ENCODE data around the gene PPL. TPM values are rescaled to one million over a fixed set of nuclear protein-coding genes. Genes with fewer than 3 reads are reported as not detected.
A peak's percentile ranks its signal among the peaks of the same experiment; 100 is the strongest.

Gene PPL
- total RNA-seq, 1 donor from 2014 or later: 5.6 TPM

GRCh38 chr16:4877380-4877685, 59.6 kb downstream of the PPL start:
- intact Hi-C loops (cut with DNase I): no loop called here
- DNase-seq (ENCODE audit: low spot score): no peak

GRCh38 chr16:4876646-4877379, 60.1 kb downstream of the PPL start:
- intact Hi-C loops (cut with DNase I): no loop called here
- no peak for DNase-seq (ENCODE audit: low spot score)

GRCh38 chr16:4874666-4875065, 62.3 kb downstream of the PPL start:
- DNase-seq (ENCODE audit: low spot score): peak; percentile 38
- intact Hi-C loops (cut with DNase I): no loop called here

DNA sequence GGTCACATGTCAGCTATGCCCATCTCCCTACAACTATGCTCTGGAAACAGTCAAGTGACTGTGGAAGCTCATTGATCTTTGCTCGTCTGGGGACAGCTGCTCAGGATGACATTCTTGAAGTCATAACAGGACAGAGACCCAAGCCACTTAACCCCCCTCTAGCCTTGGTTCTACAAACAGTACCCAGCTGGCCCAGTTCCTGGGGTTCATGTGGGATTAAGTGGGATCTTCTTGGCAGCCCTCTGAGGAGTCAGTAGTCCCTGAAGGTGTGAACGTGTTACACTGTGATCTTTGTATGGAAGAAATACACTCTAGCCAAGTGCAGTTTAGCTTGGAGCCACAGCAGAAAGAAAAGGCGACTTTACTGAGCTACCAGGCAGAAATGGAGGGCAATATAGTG, 63.9 kb downstream of the PPL start:
- DNase-seq (ENCODE audit: low spot score): no peak
- intact Hi-C loops (cut with DNase I): no loop called here

GRCh38 chr16:4871071-4871470, 65.9 kb downstream of the PPL start:
- intact Hi-C loops (cut with DNase I): no loop called here
- DNase-seq (ENCODE audit: low spot score): peak; percentile 26

DNA sequence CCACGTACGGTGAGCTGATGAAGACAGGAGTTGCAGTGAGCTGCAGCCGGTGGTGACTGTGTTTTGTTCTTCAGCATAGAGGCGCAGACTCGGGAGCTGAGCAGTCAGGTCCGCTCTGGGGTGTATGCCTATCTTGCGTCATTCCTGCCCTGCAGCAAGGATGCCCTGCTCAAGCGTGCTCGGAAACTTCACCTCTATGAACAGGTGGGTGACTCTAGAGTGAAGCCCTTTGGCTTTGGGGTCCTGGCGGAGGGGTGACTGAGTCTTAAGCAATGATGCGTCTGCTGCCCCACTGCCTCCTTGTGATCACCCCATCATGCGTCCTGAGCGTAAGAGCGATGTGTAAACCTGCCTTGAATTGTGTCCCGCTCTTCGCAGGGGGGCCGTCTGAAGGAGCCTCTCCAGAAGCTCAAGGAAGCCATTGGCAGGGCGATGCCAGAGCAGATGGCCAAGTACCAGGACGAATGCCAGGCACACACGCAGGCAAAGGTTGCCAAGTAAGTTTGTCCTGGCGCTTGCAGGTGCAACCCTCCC, 66.7 kb downstream of the PPL start:
- peak; percentile 71 for DNase-seq (ENCODE audit: low spot score)
- intact Hi-C loops (cut with DNase I): no loop called here

- intact Hi-C loops (cut with DNase I): no loop called here
- DNase-seq (ENCODE audit: low spot score): peak; percentile 49
Measured at GRCh38 chr16:4869147-4869805, 67.7 kb downstream of the PPL start.

- intact Hi-C loops (cut with DNase I): no loop called here
- peak; percentile 14 for DNase-seq (ENCODE audit: low spot score)
Measured at GRCh38 chr16:4868535-4868934, 68.4 kb downstream of the PPL start.

DNA sequence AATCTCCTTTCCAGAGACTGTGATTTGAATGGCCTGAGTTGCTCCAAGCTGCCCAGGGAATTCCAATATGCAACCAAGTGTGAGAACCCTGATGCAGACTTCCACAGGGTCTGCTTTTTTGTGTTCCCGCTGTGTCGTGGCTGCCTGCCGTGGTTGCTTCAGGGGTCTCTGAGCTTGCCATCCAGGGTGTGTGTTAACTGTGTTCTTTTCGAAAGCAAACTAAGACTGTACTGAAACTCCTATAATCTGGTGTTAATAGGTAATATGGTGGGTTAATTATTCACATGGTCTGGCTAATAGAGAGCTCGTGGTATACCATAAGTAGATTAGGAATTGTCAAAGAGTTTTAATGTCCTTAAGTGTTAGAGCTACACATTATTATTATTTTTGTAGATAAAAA, 68.9 kb downstream of the PPL start:
- intact Hi-C loops (cut with DNase I): no loop called here

DNA sequence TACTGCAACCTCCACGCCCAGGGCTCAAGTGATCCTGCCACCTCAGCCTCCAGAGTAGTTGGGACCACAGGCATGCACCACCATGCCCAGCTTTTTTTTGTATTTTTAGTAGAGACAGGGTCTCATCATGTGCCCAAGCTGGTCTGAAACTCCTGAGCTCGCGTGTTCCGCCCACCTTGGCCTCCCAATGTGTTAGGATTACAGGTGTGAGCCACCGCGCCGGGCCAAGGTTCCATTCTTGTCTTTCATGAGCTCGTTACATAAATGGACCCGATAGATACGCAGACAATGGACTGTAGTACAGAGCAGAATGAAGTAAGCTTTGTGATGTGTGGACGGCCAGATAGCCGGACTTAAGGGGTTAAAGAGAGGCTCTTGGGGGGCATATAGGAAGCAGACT, 70.4 kb downstream of the PPL start:
- DNase-seq (ENCODE audit: low spot score): no peak
- intact Hi-C loops (cut with DNase I): no loop called here

More for the DNA sequence above, 68.9 kb downstream of the PPL start:
- DNase-seq (ENCODE audit: low spot score): no peak

DNA sequence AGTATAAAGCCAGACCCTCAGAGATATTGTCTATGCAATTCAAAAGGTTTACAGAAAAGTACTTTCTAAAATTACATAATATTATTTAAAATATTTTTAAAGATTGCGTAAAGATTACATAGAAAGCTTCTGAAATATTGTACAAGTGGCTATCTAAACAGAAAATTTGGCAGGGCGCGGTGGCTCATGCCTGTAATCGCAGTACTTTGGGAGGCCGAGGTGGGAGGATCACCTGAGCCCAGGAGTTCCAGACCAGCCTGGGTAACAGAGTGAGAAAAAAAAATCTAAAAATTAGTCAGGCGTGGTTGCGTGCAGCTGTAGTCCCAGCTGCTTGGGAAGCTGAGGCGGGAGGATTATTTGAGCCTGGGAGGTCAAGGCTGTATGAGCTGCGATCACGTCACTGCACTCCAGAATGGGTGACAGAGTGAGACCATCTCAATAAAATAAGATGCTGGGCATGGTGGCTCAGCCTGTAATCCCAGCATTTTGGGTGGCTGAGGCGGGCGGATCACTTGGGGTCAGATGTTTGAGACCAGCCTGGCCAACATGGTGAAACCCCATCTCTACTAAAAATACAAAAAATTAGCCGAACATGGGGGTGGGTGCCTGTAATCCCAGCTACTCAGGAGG, 71.6 kb downstream of the PPL start:
- intact Hi-C loops (cut with DNase I): no loop called here
- DNase-seq (ENCODE audit: low spot score): no peak

DNA sequence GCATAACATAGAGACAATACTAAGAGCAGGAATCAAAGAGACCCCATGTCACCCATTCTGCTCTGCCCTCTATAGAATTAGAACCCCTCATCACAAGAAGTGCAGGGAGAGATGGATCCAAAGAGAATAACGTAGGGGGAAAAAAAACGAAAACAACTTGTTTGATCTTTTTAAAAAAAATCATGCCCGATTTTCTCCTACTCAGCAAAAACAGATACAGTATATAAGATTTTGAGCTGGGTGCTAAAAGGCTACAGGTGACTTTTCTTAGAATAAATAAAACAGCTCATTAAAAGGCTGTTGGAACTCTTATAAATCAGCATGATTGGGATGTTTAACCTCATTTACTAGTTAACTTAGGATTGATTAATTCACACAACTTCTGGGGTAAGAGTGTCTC, 72.2 kb downstream of the PPL start:
- DNase-seq (ENCODE audit: low spot score): no peak
- intact Hi-C loops (cut with DNase I): no loop called here

DNA sequence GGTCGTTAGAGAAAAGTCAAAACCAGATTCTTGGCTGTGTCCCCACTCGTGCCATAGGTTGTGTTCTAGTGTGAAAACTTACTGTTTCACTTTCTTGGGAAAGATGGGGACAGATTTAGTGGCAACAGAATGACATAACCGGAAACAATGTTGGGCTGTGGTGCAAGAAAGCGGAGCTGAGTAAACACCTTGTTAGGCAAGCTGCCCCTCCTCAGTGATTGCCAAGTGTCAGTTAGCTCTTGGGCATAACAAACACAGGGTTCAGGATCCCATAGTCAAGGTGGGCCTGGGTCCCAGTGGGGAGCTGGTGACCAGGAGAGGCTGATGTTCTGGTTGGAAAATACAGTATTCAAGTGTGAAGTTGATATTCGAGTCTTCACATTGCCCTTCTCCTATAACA, 74.3 kb downstream of the PPL start:
- peak; percentile 85 for DNase-seq (ENCODE audit: low spot score)
- intact Hi-C loops (cut with DNase I): no loop called here

- intact Hi-C loops (cut with DNase I): no loop called here
- no peak for DNase-seq (ENCODE audit: low spot score)
Measured at GRCh38 chr16:4860727-4861342, 76.1 kb downstream of the PPL start.

- no peak for DNase-seq (ENCODE audit: low spot score)
- intact Hi-C loops (cut with DNase I): no loop called here
Measured at GRCh38 chr16:4859900-4860255, 77.1 kb downstream of the PPL start.

DNA sequence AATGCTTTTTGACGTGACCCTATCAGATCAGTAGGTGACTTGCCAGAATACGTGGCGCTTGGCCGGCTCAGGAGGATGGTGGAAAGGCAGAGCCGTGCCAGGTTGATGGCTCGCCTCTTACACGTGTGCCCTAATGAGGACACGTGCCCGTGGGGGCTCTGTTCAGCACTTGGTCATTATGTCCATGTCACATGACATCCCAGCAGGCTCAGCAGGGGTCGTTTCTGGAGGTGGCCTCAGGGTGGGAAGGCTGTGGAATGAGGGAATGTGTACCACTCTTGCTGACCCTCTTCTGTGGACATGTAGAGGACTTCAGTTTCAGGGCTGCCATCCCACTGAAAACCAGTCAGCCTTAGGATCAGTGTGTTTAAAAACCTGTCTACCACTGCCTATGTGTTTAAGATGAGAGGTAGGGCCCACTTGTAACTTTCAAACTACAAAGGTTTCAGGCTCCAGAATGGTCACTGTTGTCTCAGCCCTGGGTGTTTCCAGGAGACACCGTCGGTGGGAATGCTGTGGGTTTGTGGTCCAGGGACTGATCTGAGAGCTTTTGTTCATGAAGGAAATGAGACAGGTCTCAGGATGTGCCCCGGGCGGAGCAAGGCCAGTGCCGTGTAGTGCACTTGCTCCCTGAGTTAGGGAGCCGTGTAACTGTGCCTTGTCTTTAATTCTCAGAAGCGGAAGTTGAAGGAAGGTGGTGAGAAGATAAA, 77.6 kb downstream of the PPL start:
- intact Hi-C loops (cut with DNase I): no loop called here
- DNase-seq (ENCODE audit: low spot score): no peak

DNA sequence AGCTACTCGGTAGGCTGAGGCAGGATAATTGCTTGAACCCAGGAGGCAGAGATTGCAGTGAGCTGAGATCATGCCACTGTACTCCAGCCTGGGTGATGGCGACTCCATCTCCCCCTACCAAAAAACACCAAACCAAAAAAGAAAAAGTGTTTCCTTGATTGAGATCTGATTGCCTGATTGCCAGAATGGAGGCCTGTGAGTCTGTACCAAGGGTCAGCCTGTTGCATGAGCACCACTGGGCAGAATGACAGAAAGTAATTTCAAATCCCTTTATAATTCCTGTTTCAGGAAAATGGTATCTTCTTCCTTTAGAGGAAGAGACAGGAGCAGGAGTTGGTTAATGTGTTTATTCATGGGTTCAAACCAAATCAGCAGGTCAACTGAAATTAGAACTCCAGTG, 81.1 kb downstream of the PPL start:
- intact Hi-C loops (cut with DNase I): no loop called here
- no peak for DNase-seq (ENCODE audit: low spot score)

- DNase-seq (ENCODE audit: low spot score): no peak
- intact Hi-C loops (cut with DNase I): no loop called here
Measured at GRCh38 chr16:4855371-4855770, 81.6 kb downstream of the PPL start.

DNA sequence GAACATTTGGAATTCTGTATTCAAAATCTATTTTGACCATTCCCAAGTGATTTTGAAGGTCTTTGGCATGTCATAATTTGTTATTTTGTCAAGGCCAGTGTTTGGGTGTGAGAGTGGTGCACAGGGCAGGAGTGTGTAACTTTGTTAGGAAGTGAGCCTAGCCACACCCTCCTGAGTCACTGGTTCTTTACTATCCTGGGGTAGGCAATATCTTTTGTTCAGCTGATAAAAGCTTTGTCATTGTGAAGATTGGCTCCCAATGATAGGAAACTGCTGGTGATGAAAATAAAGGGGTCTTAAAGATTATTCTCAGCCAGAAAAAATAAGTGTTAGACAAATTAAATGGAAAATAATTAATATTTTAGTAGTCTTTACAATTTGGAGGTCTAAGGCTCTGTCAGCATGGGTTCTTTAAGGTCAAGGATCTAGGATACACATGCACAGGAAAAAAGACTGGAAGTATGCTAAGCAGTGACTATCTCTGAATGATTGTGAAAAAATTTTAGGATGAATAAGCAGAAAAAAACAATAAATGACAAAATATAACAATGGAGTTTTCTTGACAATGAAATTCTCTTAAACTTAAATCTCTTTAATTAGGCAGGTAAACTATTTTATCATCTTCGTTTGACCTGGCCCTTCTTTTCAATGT, 84.6 kb downstream of the PPL start:
- no peak for DNase-seq (ENCODE audit: low spot score)
- intact Hi-C loops (cut with DNase I): no loop called here

DNA sequence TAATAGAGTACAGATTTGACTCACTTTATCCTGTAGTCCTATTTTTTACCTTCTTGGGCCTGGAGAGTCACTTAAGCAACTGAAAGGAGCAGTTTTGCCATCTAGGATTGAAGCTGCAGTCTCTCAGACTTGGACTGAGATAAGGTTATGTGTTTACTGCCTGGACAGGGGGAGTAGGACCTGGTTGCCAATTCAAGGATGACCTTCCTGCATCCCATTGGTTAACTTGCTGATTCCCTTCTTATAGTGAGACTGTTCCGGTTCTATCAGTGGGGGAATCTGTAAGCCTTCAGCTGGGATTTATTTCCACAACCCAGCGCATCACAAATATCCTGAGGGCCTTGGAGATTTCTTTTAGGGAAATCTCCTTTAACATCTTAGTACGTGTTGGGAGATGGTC, 86.7 kb downstream of the PPL start:
- no peak for DNase-seq (ENCODE audit: low spot score)
- intact Hi-C loops (cut with DNase I): no loop called here

Measured in cardiac septum (tissue), 1 donor.